GM21526 (cell line): ENCODE results near the gene BRPF3.
A peak's percentile ranks its signal among the peaks of the same experiment; 100 is the strongest.

Source experiments
- ATAC-seq: cut with Tn5 transposase; IDR thresholded peaks from one replicate; pipeline ENCODE4 v1.9.1; 2021; ENCODE audit warnings: moderate library complexity; ENCODE audit not compliant: unreplicated experiment, low FRiP score

The BRPF3 gene

DNA sequence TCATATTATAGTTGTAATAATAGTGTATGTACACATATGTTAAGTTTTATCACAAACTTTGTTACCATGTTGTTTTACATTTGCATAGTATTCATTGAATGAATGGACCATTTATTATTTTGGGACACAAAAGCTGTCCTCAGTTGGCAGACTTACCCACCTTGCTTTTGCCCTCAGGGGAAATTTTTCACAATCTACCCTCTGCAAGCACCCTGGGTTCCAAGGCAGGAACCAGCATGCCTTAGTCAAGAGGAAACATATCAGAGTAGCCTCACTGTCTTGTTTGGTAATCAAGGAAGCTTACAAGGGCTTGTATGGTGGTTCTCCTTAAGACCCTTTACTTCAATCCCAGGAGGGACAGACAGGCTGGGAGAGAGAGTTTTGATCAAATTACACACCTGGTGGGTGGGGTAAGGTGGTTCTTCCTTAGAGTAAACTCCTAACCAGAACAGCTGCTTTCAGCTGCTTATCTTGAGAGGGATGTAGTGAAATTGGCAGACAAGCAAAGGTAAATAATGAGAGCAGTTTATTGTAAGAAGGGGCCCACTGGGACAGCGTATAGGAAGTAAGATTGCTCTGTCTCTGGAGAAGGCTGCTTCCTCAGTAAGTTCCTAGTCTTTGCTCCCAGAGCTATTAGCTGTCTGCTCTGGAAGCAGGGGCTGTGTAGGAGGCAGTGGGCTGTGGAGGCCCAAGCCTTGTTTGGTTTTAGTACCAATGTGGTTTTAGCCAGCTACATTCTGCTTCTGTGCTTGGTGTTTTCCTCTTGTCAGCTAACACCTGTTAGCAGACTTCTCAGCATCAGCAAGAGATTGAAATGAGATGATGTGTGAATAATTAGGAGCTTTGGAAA is 31.1 kb downstream of the BRPF3 start:
- no peak for ATAC-seq

DNA sequence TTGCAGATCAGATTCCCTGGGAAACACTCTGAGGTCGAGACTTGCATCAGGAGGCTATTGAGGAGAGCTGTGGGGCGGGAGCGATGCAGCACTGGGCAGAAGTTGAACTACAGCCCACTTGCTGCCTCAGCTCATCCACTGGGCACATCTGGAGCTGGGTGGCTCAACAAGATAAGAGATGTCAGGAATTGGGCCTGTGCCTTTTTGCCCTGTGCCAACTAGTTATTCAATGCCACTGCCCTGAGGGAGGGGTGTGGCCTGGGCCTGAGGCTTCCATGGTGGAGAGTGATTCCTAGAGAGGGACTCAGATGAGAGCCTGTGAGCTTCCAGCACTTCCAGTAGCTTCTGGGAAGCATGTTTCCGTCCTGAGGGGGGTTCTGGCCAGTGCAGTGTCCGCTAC is 32.7 kb downstream of the BRPF3 start:
- no peak for ATAC-seq

DNA sequence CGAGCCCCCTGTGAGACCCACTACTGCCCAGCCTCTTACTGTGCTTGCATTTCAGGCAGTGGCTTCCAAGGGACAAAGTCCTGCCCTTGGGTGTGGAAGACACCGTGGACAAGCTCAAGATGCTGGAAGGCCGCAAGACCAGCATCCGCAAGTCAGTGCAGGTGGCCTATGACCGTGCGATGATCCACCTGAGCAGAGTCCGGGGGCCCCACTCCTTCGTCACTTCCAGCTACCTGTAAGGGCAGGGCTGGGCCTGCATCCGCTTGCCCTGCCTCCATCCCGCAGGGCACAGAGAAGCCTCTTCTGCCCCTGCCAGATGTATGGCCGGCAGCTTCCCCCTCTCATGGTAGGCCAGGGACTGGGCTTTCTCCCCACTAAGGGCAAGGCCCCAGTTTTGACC is 33.8 kb downstream of the BRPF3 start:
- no peak for ATAC-seq

DNA sequence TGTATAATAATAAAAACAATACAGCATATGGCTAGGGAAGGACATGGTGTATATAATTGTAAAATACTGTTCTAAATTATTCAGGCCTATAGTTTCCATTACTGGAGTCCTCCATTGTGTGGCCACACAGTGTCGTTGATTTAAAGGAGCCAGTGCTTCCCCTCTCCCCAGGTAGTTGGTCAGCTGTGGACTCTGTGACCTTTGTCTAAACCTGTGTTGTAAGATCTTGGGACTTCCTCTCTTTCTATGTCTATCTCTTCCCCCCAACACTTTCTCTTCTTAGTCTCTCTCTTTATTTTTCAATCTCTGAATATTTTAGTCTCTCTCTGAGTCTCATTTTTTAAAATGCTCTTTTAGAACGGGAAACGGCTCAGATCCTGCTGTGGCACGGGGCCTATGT is 35.6 kb downstream of the BRPF3 start:
- ATAC-seq, result no peak

DNA sequence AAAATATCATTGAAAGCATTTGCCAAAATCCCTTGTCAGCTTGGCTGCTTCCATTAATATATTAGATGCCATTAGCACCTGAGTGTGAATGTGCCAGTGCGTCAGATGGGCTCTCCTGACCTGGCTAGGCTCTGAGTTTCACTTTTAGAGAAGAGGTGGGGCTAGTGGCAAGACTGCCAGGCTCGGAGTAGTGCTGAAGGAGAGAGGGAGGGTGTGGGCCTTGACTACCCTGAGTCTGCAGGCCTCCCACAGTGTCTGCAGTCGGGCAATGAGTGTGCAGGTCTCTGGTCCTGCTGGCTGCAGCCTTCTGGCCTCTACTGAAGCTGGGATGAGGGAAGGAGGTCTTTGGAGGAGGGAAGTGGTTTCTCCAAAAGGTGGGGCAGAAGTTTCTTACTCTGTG is 38.8 kb downstream of the BRPF3 start:
- ATAC-seq, result no peak

DNA sequence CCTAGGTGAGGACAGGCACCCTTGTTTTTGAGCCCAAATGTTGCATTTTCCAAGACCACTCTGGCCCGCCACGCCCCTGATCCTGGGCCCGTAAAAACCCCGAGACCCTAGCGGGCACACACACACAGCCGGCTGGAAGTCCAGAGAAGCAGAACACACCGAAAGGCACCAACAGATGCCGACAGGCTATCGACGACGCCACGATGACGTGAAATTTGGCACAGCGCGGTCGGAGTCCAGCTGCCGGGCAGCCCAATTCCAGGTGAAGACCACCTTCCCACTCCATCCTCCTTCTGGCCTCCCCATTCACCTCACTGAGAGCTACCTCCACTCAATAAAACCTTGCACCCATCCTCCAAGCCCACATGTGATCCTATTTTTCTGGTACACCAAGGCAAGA is 39.3 kb downstream of the BRPF3 start:
- ATAC-seq, result no peak

DNA sequence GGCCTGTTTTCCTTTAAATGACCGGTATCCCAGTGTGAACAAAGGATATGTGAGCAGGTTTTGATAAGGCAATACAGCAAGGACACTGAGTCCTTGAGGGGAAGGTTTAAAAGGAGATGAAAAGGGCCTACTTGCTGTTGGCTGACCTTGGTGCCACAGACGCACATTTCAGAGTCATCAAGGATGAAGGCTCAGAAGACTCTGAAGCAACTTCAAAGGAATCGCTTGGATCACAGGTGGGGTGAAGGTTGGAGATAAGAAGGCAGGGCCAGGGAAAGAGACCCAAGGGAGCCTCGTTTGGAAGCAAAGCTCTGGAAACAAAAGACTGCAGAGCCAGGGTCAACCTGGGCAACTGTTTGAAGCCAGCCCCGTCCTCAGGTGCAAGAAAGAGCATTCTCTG is 43.2 kb downstream of the BRPF3 start:
- no peak for ATAC-seq

DNA sequence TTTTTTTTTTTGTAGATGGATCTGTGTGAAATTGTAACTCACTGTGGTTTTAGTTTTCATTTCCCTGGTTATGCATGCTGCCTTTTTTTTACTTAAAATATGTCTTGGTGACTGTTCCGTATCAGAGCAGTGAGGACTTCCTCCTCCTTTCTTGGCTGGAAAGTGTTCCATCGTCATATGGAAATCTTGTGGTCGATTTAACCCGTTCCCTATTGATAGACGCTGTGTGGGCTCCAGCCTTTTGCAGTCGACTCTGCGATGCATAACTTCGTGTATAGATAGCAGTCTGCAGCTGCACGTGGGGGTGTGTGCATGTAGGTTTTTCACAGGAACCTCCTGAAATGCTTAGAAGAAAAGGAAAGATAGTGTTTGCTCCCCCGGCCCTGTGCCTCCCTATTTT is 45.2 kb downstream of the BRPF3 start:
- ATAC-seq, result peak; percentile 62

DNA sequence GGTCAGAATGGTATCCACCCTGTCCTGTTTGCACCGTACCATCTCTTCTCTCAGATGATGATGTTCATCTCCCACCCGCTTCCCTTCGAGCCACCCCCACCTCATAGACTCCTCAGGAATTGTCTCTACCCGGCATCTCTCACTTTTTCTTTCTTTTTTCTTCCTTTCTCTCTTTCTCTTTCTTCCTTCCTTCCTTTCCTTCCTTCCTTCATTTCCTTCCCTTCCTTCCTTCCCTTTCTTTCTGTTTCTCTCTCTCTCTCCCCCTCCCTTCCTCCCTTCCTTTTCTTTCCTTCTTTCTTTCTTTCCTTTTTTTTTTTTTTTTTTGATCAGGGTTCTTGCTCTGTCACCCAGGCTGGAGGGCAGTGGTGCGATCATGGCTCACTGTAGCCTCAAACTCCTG is 45.6 kb downstream of the BRPF3 start:
- ATAC-seq, result no peak

DNA sequence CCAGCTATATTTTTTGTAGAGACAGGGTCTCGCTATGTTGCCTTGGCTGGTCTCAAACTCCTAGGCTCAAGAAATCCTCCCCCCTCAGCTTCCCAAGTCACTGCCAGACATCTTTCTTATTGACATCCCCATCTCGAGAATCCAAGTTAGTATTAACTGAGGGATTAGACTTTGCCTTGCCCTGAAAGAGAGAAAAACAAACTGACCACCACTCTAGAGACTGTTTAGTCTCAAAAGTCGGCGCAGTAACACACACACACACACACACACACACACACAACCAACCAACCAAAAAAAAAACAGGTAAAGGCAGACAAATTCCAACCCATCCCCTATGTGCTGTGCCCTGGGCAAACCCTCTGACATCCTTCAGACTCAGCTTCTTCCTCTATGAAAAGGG is 46.1 kb downstream of the BRPF3 start:
- ATAC-seq, result no peak

DNA sequence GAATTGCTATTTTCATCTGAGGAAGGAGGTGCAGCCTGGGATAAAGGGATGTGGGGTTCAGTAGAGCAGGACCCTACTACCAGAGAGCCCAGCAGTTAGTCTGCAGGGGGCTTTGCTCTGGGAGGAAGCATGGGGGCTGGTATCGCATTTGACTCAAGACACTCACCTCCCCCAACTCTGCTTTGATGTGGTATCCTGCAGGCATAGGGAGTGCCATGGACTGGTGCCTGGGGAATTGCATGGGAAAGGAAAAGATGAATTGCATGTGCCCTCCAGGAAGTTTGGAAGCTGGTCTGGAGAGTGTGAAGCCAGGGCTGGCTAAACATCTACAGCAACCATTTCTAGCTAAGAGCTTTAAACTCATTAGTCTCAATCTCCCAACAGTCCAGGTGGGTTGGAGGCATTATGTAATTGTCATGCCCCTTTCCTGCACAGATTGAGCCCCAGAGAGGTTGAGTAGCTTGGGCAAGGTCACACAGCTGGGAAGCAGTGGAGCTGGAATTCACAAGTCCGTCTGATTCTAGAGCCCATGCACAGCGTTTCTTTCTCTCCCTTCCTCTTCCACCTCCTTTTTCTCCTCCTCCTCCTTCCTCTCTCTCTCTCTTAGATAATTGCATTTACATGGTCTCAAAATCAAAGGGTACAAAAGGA is 47.1 kb downstream of the BRPF3 start:
- ATAC-seq, result no peak

DNA sequence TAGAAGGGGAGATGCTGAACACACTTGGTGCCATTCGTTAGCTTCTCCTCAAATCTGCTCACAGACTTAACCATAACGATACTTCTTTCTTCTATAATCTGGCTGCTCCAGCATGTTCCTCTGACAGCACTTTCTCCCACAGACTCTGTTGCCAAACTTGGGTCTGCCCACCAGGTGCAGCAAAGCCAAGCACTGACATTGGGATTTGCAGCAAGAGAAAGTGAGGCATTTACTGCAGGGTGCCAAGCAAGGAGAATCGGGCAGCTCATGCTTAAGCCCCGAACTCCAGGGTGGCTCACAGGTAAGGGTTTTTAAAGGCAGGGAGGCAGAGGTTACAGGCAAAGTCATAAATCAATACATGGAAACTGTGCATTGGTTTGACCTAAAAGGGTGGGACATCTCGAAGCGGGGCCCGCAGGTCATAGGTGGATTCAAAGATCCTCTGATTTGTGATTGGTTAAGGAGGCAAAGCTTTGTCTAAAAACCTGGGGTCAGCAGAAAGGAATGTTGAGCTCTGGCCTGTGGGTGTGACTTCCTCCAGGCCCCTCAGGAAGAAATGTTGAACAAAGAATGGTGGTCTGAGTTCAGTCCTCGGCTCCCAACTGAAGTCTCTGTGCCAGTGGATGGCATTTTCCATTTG is 48.2 kb downstream of the BRPF3 start:
- no peak for ATAC-seq

DNA sequence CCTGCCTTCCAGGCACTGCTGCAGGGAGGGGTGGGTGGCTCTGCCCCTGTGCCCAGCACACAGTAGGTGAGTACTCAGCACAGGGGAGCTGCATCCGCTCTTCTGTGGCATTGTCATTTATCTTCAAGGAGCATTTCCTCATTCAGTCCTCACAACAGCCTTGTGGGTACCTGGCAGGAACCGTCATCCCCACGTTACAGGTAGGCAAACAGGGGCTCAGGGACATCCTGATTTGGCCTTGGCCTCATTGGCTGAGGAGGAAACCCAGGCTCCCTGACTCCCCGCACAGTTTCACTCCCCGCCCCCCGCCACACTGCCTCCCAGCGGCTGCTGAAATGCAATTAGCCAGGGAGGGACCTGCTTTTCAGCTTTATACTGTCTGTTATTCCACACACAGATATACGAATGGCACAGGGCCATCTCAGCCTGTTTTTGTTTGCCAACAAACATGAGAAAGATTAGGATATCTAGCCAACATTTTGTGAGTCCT is 49.1 kb downstream of the BRPF3 start:
- ATAC-seq, result no peak

DNA sequence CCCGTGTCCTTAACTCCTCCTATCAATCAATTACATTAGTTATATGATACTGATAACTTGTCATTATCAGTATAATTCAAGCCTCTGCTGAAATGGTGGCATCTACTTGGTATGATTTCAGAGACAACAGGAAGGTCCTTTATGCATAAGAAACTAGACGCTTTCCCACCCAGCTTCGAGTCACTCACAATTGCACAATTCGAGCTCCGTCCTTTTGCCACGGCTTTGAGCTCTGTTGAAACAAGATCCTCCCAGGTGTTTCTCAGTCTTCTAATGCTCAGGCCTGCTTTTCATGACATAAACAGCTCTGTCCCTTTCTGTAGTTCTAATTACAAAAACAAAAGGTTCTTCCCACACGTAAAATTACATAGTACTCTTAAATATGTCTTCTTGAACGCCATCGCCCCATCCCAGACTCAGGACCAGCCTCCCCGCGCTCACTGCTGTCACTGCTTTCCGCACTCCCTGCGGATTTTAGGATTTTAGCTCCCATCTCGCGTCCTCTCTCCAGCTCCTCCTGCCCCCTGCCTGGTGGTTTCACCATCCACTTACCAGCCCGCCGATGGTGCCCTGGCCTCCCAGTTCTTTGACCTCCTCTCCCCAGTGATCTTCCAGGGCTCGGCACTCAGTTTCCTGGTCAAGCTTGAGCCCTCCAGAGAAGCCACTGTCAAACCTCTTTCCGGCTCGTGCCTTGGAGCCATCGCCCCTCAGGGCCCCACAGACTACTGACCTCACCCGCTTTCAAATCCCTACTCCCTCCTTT is 50.1 kb downstream of the BRPF3 start:
- ATAC-seq, result no peak

DNA sequence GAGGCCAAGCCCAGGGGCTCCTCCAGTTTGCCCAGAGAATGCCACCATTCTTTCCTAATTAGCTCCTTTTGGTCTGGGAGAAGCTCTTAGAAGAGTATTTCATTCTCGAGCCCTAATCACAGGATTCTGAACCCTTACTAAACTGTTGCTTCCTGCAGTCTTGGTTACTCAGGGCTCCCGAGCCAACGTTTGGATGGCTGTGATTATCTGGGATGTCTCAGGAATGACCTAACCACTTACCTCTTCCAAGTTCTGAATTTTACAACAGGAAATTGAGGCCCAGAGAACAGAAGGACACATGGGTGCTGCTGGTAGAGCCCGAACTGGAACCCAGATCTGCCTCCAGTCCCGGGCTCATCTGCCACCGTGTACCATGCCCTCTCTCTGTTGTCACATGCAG is 51.1 kb downstream of the BRPF3 start:
- ATAC-seq, result no peak

DNA sequence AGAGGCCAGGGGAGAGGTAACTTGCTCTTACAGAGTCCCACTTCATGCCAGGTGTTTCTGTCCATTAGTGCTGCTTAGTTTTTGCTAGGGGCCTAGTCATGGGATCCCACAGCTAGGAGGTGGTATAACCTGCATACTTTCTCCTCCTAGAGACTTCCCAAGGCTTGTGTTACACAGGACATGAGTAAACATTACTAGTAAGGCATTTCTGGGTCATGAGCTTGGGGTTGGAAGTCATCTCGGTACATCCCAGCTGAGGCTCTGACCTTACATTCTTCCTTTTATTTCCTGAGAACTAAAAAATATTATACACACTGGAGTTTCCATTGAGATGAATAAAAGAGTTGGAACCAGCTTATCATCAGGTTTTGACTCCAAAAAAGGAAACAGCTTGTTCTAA is 52.4 kb downstream of the BRPF3 start:
- no peak for ATAC-seq

DNA sequence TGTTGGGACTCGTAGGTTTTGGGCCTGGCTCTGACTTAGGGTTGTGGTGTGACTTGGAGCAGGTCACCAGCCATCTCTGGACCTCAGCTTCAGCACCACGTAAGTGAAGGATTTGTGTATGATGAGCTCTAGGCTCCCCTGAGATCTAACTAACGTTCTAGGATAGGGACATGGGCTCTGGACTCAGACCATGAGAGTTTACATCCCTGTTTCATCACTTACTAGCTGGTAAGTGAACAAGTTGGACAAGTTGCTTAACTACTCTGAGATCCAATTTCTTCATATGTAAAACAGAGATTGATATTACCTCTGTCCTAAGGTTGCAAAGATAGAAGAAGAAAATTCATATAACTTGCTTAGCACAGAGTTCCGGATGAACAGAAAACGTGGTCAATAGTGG is 53.0 kb downstream of the BRPF3 start:
- ATAC-seq, result no peak

DNA sequence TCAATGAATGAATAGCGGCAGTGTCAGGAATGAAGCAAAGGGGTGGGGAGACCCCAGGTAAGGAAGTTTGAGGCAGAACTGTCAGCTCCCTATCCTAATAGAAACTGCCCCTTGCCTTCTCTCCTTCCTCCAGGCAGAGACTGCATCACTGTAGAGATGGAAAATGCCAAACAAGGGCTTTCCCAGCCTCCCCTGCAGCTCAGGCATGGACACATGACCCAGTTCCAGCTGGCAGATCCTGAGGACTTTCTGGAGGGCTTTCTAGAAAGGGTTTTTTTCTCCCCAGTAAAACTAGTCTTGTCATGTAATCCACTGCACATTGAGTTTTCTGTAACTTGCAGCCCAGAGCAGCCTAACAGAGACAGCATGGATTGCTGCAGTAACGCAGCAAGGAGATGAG is 55.5 kb downstream of the BRPF3 start:
- ATAC-seq, result no peak

DNA sequence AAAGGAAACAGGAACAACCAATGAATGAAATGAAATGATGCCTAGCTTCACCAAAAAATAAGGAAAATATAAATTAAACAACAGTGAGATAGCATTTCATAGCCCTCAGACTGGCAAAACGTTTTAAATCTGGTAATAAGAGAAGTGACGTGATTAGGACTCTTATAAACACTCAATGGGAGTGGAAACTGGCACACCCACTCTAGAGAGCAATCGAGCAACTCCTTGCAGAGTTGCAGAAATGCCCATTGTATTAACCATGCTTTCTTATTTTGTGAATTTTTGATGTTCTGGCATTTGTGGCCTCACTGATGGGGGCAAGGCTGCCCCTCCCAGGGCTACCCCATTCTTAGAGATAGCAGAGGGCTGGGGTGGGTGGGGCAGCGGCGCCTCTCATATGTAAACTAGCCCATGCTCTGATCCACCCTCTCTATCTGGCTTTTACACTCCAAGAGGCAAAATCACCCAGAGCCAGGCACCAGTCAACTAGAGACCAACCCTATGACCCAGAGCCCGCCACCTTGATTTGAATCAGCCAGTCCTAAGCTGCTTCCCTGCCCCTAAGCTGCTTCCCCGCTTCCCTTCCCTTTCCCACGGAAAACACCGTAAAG is 67.0 kb downstream of the BRPF3 start:
- no peak for ATAC-seq

DNA sequence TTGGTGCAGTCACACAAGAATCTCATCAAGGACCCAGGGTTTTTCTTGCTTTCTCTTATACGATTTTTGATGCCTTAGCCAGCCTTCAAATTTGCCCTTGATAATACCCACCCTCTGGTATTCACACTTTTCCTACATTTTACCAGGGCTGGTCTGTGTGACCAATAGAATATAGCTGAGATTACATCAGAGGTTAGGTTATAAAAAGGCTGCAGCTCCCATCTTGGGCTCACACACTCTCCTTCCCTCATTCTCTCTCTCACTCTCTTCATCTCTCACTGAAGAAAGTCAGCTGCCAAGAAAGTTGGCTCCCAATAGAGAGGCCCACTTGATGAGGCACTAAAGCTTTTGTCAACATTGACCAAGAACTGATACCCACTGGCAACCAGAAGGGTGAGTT is 69.2 kb downstream of the BRPF3 start:
- ATAC-seq, result no peak
